Endothelial cell of umbilical vein (primary cell): ENCODE results near the gene SMAD9. TPM values are rescaled to one million over a fixed set of nuclear protein-coding genes. Genes with fewer than 3 reads are reported as not detected.

Experiments
- BruUV-seq: library from RNA; stranded (reverse); fragments of 400-500 nt; replicated peaks from 2 replicates; lab custom pipeline; 2021; lab: Mats Ljungman, UMichigan
- CTCF ChIA-PET: fragments of 300-600, 350-600 bp; sonication (Branson Sonifier 250); formaldehyde crosslinking; loops from one replicate; lab custom pipeline; 2021; ENCODE audit warnings: antibody characterized with exemption, inconsistent platforms; lab: Charles Lee
- POLR2A ChIA-PET: fragments of 300-600, 350-600 bp; sonication (Branson Sonifier 250); formaldehyde crosslinking; loops from one replicate; lab custom pipeline; 2021; ENCODE audit warnings: antibody characterized with exemption, inconsistent platforms; lab: Charles Lee
- DNase-seq: peaks from one replicate; pipeline ENCODE4 v3.0.0-alpha.2; 2011; ENCODE audit warnings: low read depth, low spot score
- FAIRE-seq: peaks from 2 replicates; lab custom pipeline; 2011; peaks lifted over from hg19 to GRCh38; lab: Jason Lieb, UNC
- H2AFZ ChIP-seq: 2 replicates; pipeline ENCODE4 v1.6.0; 2012; ENCODE audit warnings: low read depth, low read length, control low read depth, inconsistent platforms
- H3K27ac ChIP-seq: 2 replicates; pipeline ENCODE4 v1.5.1; 2011; ENCODE audit warnings: low read depth, mild to moderate bottlenecking, control low read depth, low read length, moderate library complexity; ENCODE audit not compliant: insufficient read depth
- H3K27me3 ChIP-seq, 2 experiments: 2 replicates each; pipeline versions ENCODE4 v1.6.0 to v1.6.1; 2011; ENCODE audit warnings: low read length in 2 of 2, mixed read lengths in 1 of 2; ENCODE audit not compliant: control insufficient read depth in 2 of 2, insufficient read depth in 2 of 2
- H3K36me3 ChIP-seq, 2 experiments: 2 replicates in 1 of 2; 3 replicates in 1 of 2; pipeline ENCODE4 v1.5.1; 2011; ENCODE audit warnings: low read length in 2 of 2, mild to moderate bottlenecking in 1 of 2, moderate library complexity in 1 of 2; ENCODE audit not compliant: control insufficient read depth in 2 of 2, insufficient read depth in 2 of 2; ENCODE audit errors: extremely low read depth in 1 of 2
- H3K4me1 ChIP-seq: 3 replicates; pipeline ENCODE4 v1.5.1; 2011; ENCODE audit warnings: mild to moderate bottlenecking, low read length; ENCODE audit not compliant: control insufficient read depth, insufficient read depth; ENCODE audit errors: extremely low read depth
- H3K4me2 ChIP-seq: 2 replicates; pipeline ENCODE4 v1.6.1; 2011; ENCODE audit warnings: low read length, control low read depth, mixed read lengths; ENCODE audit not compliant: insufficient read depth
- H3K4me3 ChIP-seq, 3 experiments: fragments of 200-600 bp in 1 of 3; sonication (generic), shearing (Covaris generic) in 1 of 3; replicated peaks in 1 of 3; 2 replicates each; pipeline ENCODE4 v1.5.1; 2011 to 2016; ENCODE audit warnings: control low read depth in 3 of 3, low read length in 3 of 3, mild to moderate bottlenecking in 2 of 3, inconsistent platforms in 1 of 3, low read depth in 1 of 3, moderate library complexity in 1 of 3; ENCODE audit not compliant: insufficient read depth in 1 of 3
- H3K79me2 ChIP-seq: 2 replicates; pipeline ENCODE4 v1.6.0; 2012; ENCODE audit warnings: low read length, inconsistent platforms; ENCODE audit not compliant: control insufficient read depth, insufficient read depth
- H3K9ac ChIP-seq: replicated peaks from 2 replicates; pipeline ENCODE3; 2011; ENCODE audit warnings: low read length, control low read depth; ENCODE audit not compliant: insufficient read depth; ENCODE audit errors: extremely low read depth
- H3K9me1 ChIP-seq: replicated peaks from 3 replicates; pipeline ENCODE4 v1.6.0; 2011; ENCODE audit warnings: mild to moderate bottlenecking, low read length; ENCODE audit not compliant: control insufficient read depth, insufficient read depth; ENCODE audit errors: extremely low read depth
- H3K9me3 ChIP-seq: replicated peaks from 2 replicates; pipeline ENCODE4 v1.5.1; 2012; ENCODE audit warnings: low read length, inconsistent platforms; ENCODE audit not compliant: control insufficient read depth, insufficient read depth
- H4K20me1 ChIP-seq: replicated peaks from 2 replicates; pipeline ENCODE3; 2011; ENCODE audit warnings: mild to moderate bottlenecking, low read length; ENCODE audit not compliant: control insufficient read depth, insufficient read depth; ENCODE audit errors: extremely low read depth
- EZH2 ChIP-seq: IDR thresholded peaks from 2 replicates; pipeline ENCODE4 v1.6.1; 2012; ENCODE audit warnings: borderline replicate concordance, low read depth, mild to moderate bottlenecking, moderate library complexity, low read length, inconsistent platforms; ENCODE audit not compliant: severe bottlenecking
- FOS ChIP-seq: IDR thresholded peaks from 2 replicates; pipeline ENCODE4 v1.6.1; 2011; ENCODE audit warnings: mild to moderate bottlenecking, low read length, moderate library complexity, borderline replicate concordance; ENCODE audit not compliant: insufficient read depth
- GATA2 ChIP-seq: IDR thresholded peaks from 2 replicates; pipeline ENCODE4 v1.7.0; 2011; ENCODE audit warnings: low read depth, mild to moderate bottlenecking, moderate library complexity, mixed read lengths, low read length; ENCODE audit not compliant: insufficient read length, insufficient read depth
- JUN ChIP-seq: IDR thresholded peaks from 2 replicates; pipeline ENCODE4 v1.6.1; 2011; ENCODE audit warnings: borderline replicate concordance, low read depth; ENCODE audit not compliant: insufficient read length, insufficient read depth
- MYC ChIP-seq: IDR thresholded peaks from one replicate; pipeline ENCODE4 v1.6.1; 2011; ENCODE audit warnings: mild to moderate bottlenecking, low read depth, low read length
- POLR2A ChIP-seq: IDR thresholded peaks from 2 replicates; pipeline ENCODE4 v1.6.1; 2012; ENCODE audit warnings: low read depth, mild to moderate bottlenecking, control low read depth, low read length
- POLR2AphosphoS5 ChIP-seq: IDR thresholded peaks from 2 replicates; pipeline ENCODE4 v1.6.1; 2012; ENCODE audit warnings: low read depth, mild to moderate bottlenecking, control low read depth, low read length, moderate library complexity; ENCODE audit not compliant: insufficient read depth
- dilution Hi-C: fragments of 300-500 bp; cut with MboI; formaldehyde crosslinking; loops from one replicate; pipeline ENCODE4 v1.15.0; 2019; ENCODE audit warnings: low sequenced_read_pairs; ENCODE audit not compliant: extremely low pct_ligation_motif_present
- intact Hi-C: fragments of 100-400 bp; cut with micrococcal nuclease; formaldehyde crosslinking; loops from one replicate; pipeline ENCODE4 v1.10.0; 2022
- polyA plus RNA-seq, 4 experiments: library from polyadenylated mRNA; depleted of rRNA in 3 of 4; stranded (reverse) in 3 of 4; unstranded in 1 of 4; fragments of >200 nt; gene quantifications; 2 replicates each; pipeline versions ENCODE4 v1.2.1 to v1.2.3, GENCODE V29; 2011 to 2012; ENCODE audit warnings: missing spikeins in 1 of 4
- total RNA-seq: library from RNA; stranded (reverse); gene quantifications from 2 replicates; pipeline ENCODE4 v1.2.3, GENCODE V29; 2021
- TF ChIP-seq, protein P1 (sequence below): IDR thresholded peaks from 2 replicates; pipeline ENCODE4 v1.6.1; 2011; ENCODE audit not compliant: insufficient read depth, insufficient read length
- TF ChIP-seq, protein P2 (sequence below), 2 donors: IDR thresholded peaks; 1 replicate in 1 of 2; 2 replicates in 1 of 2; pipeline ENCODE4 v1.5.1; 2011; ENCODE audit warnings: low read length in 2 of 2, mild to moderate bottlenecking in 2 of 2, moderate library complexity in 2 of 2, control low read depth in 1 of 2, inconsistent platforms in 1 of 2, low read depth in 1 of 2; ENCODE audit not compliant: insufficient read depth in 1 of 2; ENCODE audit errors: extremely low read depth in 1 of 2

SMAD9 gene
- total and polyA plus RNA-seq, 2 donors (not counting 3 experiments of a cell fraction or from before 2014, with no cell fraction given), result 2.2 to 4.2 TPM

DNA sequence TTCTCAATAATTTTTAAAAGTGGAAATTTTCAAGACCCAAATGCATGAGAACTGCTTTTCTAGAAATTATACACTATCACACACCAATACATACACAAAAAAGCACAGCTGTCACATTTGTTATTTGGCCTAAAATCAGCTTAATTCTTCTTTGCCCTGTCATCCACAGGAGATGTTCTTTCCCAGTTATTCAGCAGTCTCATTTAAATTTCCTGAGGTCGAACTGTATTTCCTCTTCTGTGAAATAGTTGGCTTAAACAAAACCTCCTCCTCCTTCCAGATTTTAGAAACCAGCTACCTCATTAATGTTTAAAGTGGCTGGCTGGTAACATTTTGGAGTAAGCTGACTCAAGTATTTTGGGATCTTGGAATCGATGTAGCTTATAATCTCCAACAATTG, 39.1 kb downstream of the SMAD9 start:
- intact Hi-C loops, result no loop called here
- POLR2A ChIA-PET, result no interaction called here
- no peak overlapping the region for H2AFZ ChIP-seq

More for the DNA sequence above, 39.1 kb downstream of the SMAD9 start:
- Histone ChIP-seq H3K27me3 (no peaks in the 10 kb centered on the region), H3K4me1 (peaks cover 8% of the 10 kb centered on the region), H3K27ac (no peak overlapping the region), H3K9me3 (no peaks in the 10 kb centered on the region), H3K4me2 (peak overlapping the region; percentile 45), H3K4me3 (no peak overlapping the region), H3K9ac (no peak overlapping the region), H4K20me1 (no peaks in the 10 kb centered on the region), H3K36me3 (no peaks in the 10 kb centered on the region), H3K79me2 (no peaks in the 10 kb centered on the region), H3K9me1 (no peaks in the 10 kb centered on the region)
- no TSS peak for BruUV-seq
- dilution Hi-C loops, result no loop called here
- TF ChIP-seq MYC (no peak), EZH2 (no peak), POLR2A (no peak), FOS (no peak), POLR2AphosphoS5 (no peak), GATA2 (no peak), JUN (no peak)
- TF ChIP-seq, protein P1, sequence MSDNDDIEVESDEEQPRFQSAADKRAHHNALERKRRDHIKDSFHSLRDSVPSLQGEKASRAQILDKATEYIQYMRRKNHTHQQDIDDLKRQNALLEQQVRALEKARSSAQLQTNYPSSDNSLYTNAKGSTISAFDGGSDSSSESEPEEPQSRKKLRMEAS, result no peak
- TF ChIP-seq, protein P2, sequence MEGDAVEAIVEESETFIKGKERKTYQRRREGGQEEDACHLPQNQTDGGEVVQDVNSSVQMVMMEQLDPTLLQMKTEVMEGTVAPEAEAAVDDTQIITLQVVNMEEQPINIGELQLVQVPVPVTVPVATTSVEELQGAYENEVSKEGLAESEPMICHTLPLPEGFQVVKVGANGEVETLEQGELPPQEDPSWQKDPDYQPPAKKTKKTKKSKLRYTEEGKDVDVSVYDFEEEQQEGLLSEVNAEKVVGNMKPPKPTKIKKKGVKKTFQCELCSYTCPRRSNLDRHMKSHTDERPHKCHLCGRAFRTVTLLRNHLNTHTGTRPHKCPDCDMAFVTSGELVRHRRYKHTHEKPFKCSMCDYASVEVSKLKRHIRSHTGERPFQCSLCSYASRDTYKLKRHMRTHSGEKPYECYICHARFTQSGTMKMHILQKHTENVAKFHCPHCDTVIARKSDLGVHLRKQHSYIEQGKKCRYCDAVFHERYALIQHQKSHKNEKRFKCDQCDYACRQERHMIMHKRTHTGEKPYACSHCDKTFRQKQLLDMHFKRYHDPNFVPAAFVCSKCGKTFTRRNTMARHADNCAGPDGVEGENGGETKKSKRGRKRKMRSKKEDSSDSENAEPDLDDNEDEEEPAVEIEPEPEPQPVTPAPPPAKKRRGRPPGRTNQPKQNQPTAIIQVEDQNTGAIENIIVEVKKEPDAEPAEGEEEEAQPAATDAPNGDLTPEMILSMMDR (IDR thresholded peaks at IDR 0.05; ENCODE audit: extremely low read depth in 1 of 2, insufficient read depth in 1 of 2, low read depth in 1 of 2, low read length in 2 of 2), result no peak
- DNase-seq (peak; percentile 44), FAIRE-seq (peak; percentile 77)
- CTCF ChIA-PET, result interaction anchor here (1.0 to 1.8 kb wide), 6 partner anchors 9 to 100 kb away, joined by 3 to 15 read pairs (median 3); no protein-coding TSS in a partner anchor
